Cardiac fibroblast (primary cell): ENCODE data around the gene MSI2.

Experiments
- DNase-seq, 2 donors: peaks; one replicate each; pipeline versions ENCODE4 v3.0.0 to v3.0.0-alpha.2; 2010; ENCODE audit warnings: low read depth in 2 of 2
- H3K4me3 ChIP-seq, 2 donors: replicated peaks in 1 of 2; 1 replicate in 1 of 2; 2 replicates in 1 of 2; pipeline ENCODE4 v1.5.1; 2011; ENCODE audit warnings: low read depth in 2 of 2, low read length in 2 of 2, mild to moderate bottlenecking in 2 of 2, moderate library complexity in 1 of 2
- CTCF ChIP-seq: IDR thresholded peaks from one replicate; pipeline ENCODE4 v1.5.1; 2011; ENCODE audit warnings: low read depth, mild to moderate bottlenecking, low read length, inconsistent platforms

MSI2 gene

GRCh38 chr17:57478478-57479250, 222.3 kb downstream of the MSI2 start:
- H3K4me3 ChIP-seq = no peak overlapping the region
- DNase-seq = peak; percentile 49 to 87
- TF ChIP-seq CTCF = no peak

GRCh38 chr17:57480438-57481196, 224.3 kb downstream of the MSI2 start:
- TF ChIP-seq CTCF = no peak
- no peak overlapping the region for H3K4me3 ChIP-seq
- peak; percentile 49 to 55 for DNase-seq

GRCh38 chr17:57481910-57482391, 225.6 kb downstream of the MSI2 start:
- DNase-seq = peak; percentile 90 to 98
- TF ChIP-seq CTCF = no peak
- H3K4me3 ChIP-seq = no peak overlapping the region

GRCh38 chr17:57482657-57483056, 226.3 kb downstream of the MSI2 start:
- DNase-seq = no peak
- no peak overlapping the region for H3K4me3 ChIP-seq
- no peak for TF ChIP-seq CTCF

- no peak for TF ChIP-seq CTCF
- H3K4me3 ChIP-seq = no peak overlapping the region
- peak in 1 of 2 donors; percentile 38 for DNase-seq
Observed at GRCh38 chr17:57484081-57484666, 227.9 kb downstream of the MSI2 start.

DNA sequence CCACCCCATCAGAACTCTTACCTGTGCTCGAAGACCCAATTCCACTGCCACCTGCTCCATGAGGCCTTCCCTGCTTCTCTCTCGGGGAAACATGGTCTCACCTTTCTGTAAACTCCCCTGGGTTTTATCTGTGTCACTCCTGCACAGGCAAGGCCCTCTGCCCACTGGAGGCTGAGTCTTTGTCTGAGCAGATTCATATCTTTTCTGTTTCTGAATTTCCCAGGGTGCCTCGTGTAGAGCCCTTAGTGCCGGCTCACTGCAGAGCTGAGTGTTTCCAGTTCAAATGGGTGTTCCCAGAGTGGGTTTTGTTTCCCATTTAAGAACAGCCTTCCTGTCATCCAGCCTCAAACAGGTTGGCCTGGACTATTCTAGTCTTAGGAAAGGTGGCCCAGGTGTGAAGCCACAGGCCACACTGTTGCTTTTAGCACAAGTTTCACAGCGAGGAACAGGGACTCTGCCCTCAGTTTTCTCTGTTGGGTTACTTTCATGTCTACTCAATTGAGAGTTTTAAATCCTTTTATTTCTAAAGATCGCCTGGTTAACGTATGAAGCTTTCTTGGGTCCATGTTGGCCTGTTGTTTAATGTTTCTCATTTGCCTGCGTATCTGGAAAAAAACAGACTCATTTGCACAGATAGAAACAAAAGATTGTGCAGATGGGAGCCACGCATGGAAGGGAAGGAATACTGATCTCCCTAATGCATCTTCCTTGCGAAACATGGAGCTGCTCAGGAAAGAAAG, 228.7 kb downstream of the MSI2 start:
- TF ChIP-seq CTCF = no peak
- no peak for DNase-seq
- no peak overlapping the region for H3K4me3 ChIP-seq
